ENCODE results near the gene CAGE1.

Gene CAGE1

DNA sequence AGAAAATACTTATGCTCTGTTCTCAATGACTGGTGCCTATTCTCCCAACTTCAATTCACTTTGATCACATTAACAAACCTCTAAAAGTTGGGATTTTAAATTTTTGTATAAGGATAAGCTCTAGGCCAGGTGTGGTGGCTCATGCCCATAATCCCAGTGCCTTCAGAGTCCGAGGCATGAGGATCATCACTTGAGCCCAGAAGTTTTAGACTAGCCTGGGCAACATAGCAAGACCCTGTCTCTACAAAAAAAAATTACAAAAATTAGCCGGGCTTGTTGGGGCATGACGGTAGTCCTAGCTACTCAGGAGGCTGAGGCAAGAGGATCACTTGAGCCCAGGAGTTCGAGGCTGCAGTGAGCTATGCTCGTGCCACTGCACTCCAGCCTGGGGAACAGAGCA, 80.5 kb downstream of the CAGE1 start:
- no peak for DNase-seq (ENCODE audit: low spot score)

DNA sequence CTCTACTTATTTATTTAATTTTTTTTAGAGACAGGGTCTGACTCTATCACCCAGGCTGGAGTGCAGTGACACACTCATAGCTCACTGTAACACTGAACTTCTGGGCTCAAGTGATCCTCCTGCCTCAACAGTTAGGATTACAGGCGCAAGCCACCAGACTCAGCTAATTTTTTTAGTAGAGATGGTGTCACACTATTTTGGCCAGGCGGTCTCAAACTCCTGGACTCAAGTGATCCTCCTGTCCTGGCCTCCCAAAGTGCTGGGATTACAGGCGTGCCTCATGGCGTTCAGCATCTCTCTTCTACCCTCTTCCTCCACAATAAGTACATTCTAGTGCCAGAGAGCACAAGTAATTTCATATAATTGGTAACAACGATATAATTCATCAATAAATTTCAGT, 82.0 kb downstream of the CAGE1 start:
- no peak for DNase-seq (ENCODE audit: low spot score)

DNA sequence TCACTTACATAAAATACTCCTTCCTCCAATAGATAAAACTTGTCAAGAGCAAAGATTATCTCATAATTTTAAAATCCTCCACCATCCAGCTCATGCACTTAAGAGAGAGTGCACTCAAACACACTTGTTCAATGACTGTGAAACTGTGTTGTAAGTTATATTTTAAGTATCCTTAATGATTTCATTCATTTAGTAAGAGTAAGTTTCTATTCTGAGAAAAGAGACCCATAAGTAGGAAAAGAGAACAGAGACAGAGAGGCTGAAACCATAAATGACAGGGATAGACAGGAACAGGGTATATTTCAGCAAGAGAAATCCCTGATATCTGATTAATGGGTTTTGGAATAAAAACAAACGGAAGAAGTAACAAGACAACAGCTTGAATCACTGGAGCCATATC, 84.7 kb downstream of the CAGE1 start:
- DNase-seq (ENCODE audit: low spot score) = no peak

DNA sequence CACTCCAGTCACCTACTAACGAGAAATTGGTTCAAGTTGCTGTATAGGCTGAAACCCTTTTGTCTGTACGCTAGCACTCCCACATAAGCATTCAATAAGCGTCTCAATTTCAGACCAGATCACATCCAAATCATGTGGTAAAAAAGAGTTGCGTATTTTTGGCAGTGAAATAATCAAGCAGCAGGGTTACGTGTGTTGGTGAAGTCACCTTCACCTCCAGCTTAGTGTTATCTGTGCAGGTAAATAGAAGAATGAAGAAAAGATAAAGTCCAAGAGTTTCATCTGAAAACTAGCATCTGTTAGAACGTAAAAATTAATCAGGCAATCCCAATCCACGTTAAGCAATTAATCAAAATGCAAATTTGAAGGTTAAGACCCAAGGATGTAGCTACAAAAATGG, 87.8 kb downstream of the CAGE1 start:
- DNase-seq (ENCODE audit: low spot score) = no peak

DNA sequence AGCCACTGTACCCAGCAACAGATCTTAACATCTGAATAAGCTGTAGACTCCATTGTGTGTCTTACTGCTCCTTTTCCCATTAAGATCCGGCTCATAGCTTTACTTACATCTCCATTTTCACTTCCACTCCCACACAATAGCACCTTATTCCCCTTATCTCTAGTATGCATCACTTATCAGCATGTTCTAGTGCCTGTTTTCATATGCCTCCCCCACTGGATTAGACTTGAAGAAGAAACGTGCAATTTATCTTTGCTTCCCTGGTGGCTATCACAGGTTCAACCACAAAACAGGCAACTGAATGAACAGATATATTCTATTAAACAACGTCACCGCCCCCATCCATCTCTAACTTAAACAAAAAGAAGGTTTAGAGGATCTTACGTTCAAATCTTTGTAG, 88.6 kb downstream of the CAGE1 start:
- no peak for DNase-seq (ENCODE audit: low spot score)

GRCh38 chr6:7298113-7298512, 91.4 kb downstream of the CAGE1 start:
- DNase-seq (ENCODE audit: low spot score) = no peak

DNA sequence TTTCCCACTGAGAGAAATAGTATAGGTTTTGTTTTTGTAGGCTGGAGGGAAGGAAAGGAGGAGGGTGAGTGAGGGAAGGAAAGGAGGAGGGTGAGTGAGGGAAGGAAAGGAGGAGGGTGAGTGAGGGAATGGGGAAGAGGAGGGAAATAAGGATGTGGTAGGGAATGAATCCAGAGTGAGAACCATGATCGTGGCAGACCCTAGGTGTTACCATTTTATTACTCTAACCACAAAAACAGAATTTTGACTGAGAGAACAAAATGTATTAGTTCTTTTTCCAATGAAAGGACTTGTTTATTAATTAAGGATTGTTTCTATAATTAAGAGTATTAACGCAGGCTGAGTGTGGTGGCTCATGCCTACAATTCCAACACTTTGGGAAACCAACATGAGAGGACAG, 92.9 kb downstream of the CAGE1 start:
- DNase-seq (ENCODE audit: low spot score) = no peak

GRCh38 chr6:7295916-7296315, 93.6 kb downstream of the CAGE1 start:
- no peak for DNase-seq (ENCODE audit: low spot score)

- no peak for DNase-seq (ENCODE audit: low spot score)
Measured at GRCh38 chr6:7292596-7293255, 96.8 kb downstream of the CAGE1 start.

DNA sequence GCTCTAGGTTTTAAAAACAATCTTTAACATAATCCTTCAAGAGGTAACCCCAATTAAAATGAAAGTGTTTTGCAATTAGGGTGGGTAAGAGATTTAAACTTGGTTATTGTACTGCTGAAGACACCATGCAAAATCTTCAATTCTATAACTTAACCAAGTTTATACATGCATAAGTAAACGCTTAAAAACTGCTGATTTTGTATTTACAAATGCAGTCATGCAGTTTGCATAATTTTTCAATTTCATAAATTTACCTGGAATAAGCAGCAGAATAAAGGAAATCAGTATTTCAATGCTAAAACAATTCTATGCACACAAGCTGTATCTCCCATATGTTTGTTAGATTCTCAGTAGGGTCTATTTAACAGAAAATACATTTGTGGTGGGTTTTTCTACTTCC, 99.5 kb downstream of the CAGE1 start:
- DNase-seq (ENCODE audit: low spot score) = no peak

DNA sequence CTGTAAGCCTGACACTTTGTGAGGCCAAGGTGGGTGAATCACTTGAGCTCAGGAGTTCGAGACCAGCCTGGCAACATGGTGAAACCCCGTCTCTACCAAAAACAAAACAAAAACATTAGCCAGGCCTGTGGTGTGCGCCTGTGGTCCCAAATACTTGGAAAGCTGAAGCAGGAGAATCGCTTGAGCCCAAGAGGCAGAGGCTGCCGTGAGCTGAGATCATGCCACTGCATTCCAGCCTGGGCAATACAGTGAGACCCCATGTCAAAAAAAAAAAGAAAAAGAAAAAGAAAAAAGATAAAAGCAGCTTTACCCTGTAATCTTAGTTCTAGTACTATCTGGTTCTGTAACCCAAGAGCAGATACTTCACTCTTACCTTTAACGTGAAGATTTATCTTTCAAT, 104.1 kb downstream of the CAGE1 start:
- no peak for DNase-seq (ENCODE audit: low spot score)

DNA sequence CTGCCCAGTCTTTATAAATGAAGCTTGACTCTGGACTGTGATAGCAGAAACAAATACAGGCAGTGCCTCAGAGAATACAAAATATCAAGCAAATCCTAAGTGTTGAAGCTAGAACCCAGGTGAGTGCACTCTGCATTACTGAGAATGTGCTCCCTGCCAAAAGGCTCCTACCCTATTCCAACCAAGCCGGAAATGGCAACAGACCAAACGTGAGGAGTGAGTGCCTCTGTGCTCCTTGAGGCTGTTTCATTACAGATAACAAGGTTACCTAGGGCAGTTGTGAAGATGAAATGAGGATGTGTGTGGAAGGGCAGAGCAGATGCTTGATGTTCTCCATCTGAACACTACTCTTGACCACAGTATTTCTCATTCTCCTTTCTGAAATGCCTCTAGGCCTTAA, 105.9 kb downstream of the CAGE1 start:
- no peak for DNase-seq (ENCODE audit: low spot score)

DNA sequence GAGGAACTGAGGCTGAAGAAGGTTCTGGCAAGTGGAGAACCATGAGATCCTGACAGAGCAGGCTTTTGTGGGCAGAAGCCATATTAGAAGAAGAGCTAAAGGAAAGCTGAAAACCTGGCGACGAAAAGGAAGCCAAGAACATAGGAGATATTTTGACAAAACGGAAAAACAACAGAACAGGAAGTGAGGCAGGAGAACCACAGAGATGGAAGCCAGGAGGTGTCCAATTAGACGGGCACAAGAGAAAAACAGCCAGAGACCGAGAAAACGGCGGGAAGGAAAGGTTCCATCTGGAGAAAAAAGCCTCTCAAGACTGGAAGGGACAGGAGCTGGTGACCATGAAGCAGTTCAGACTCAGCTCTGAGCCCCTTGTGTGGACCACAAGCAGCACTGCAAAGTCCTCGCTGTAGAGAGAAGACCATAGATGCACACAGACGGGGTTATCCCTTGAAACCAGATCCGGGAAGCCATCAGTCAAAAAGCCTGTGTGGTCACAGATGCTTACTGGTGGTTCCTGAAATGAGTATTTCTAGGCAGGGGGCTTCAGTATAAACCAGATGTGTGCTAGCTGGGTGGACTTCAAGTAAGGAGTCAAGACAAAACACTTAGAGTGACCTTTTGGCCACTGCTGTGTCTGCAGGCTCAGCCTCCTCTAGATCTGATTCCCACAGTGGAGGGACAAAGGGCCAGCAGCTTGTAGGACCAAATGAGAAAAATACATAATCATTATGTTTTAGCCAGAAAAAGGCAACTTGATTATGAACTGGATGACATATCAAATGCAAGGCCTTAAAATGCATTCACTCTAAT, 107.2 kb downstream of the CAGE1 start:
- no peak for DNase-seq (ENCODE audit: low spot score)

Data from ecto neural progenitor cell (in vitro differentiated cells).